HG03060 (cell line): ENCODE results near the gene ERCC1.
"Not testable (repeated sequence)": the region's sequence is repeated elsewhere in the genome, so short reads cannot be mapped to it uniquely, and the experiment has no call there.

Experiments used
- ATAC-seq: cut with Tn5 transposase; IDR thresholded peaks from one replicate; pipeline ENCODE4 v1.9.1; 2021; ENCODE audit warnings: low read depth, moderate number of reproducible peaks; ENCODE audit not compliant: unreplicated experiment

The ERCC1 gene

GRCh38 chr19:45432543-45432942, 8.8 kb upstream of the ERCC1 start:
- not testable (repeated sequence) for ATAC-seq

- not testable (repeated sequence) for ATAC-seq
Measured at GRCh38 chr19:45431008-45431407, 7.3 kb upstream of the ERCC1 start.

GRCh38 chr19:45429896-45430295, 6.2 kb upstream of the ERCC1 start:
- ATAC-seq = not testable (repeated sequence)

GRCh38 chr19:45428384-45429231, 4.9 kb upstream of the ERCC1 start:
- ATAC-seq = no peak

GRCh38 chr19:45424191-45425058, 708 bp upstream of the ERCC1 start:
- ATAC-seq = no peak

GRCh38 chr19:45423033-45423588, 606 bp downstream of the ERCC1 start:
- ATAC-seq = no peak

GRCh38 chr19:45421947-45422498, 1.7 kb downstream of the ERCC1 start:
- ATAC-seq = no peak

GRCh38 chr19:45420871-45421270, 2.8 kb downstream of the ERCC1 start:
- no peak for ATAC-seq

- no peak for ATAC-seq
Measured at GRCh38 chr19:45420356-45420755, 3.4 kb downstream of the ERCC1 start.

GRCh38 chr19:45419895-45420294, 3.8 kb downstream of the ERCC1 start:
- no peak for ATAC-seq

- ATAC-seq = no peak
Measured at GRCh38 chr19:45419396-45419795, 4.3 kb downstream of the ERCC1 start.

GRCh38 chr19:45418802-45419201, 4.9 kb downstream of the ERCC1 start:
- ATAC-seq = no peak

GRCh38 chr19:45417151-45417550, 6.6 kb downstream of the ERCC1 start:
- ATAC-seq = no peak

- no peak for ATAC-seq
Measured at GRCh38 chr19:45414468-45414867, 9.2 kb downstream of the ERCC1 start.

GRCh38 chr19:45413497-45413896, 10.2 kb downstream of the ERCC1 start:
- no peak for ATAC-seq

- not testable (repeated sequence) for ATAC-seq
Measured at GRCh38 chr19:45410330-45410729, 13.4 kb downstream of the ERCC1 start.

GRCh38 chr19:45409557-45409920, 14.2 kb downstream of the ERCC1 start:
- ATAC-seq = no peak

GRCh38 chr19:45408830-45409556, 14.7 kb downstream of the ERCC1 start:
- no peak for ATAC-seq

GRCh38 chr19:45408121-45408520, 15.6 kb downstream of the ERCC1 start:
- no peak for ATAC-seq

- ATAC-seq = not testable (repeated sequence)
Measured at GRCh38 chr19:45407585-45407984, 16.1 kb downstream of the ERCC1 start.
